Natural killer cell treated with Interleukin-12 subunit alpha and Interleukin-12 subunit beta and Interleukin-15 and Interleukin-18, amount 100 ng/mL, for 72 hours (primary cell): Measurements from ENCODE around the gene P4HTM. TPM values are rescaled to one million over a fixed set of nuclear protein-coding genes. Genes with fewer than 3 reads are reported as not detected.
"Not testable (repeated sequence)": the region's sequence is repeated elsewhere in the genome, so short reads cannot be mapped to it uniquely, and the experiment has no call there.

Experiments
- ATAC-seq, 2 donors: fragments of 150-1000 bp; cut with Tn5 transposase in 1 of 2; sonication (Bioruptor Pico), chemical (Tn5 transposase) in 1 of 2; 2 replicates each; pipeline ENCODE4 v1.10.0; 2021
- DNase-seq: peaks from one replicate; pipeline ENCODE4 v3.0.0; 2022; ENCODE audit warnings: low spot score
- H3K27ac Mint-ChIP-seq, 2 donors: 1 replicate in 1 of 2; 2 replicates in 1 of 2; pipeline ENCODE4 v1.8.0; 2022; ENCODE audit warnings: mixed read lengths in 2 of 2, mild to moderate bottlenecking in 1 of 2, moderate library complexity in 1 of 2
- H3K27me3 Mint-ChIP-seq, 2 donors: 1 replicate in 1 of 2; 2 replicates in 1 of 2; pipeline ENCODE4 v1.8.0; 2022; ENCODE audit warnings: mixed read lengths in 2 of 2
- H3K36me3 Mint-ChIP-seq: one replicate; pipeline ENCODE4 v1.8.0; 2022; ENCODE audit warnings: mixed read lengths
- H3K4me1 Mint-ChIP-seq, 2 donors: 1 replicate in 1 of 2; 2 replicates in 1 of 2; pipeline ENCODE4 v1.8.0; 2022; ENCODE audit warnings: low read depth in 2 of 2, mixed read lengths in 2 of 2, mild to moderate bottlenecking in 1 of 2
- H3K4me3 Mint-ChIP-seq: one replicate; pipeline ENCODE4 v1.8.0; 2022; ENCODE audit warnings: mixed read lengths
- H3K9me3 Mint-ChIP-seq: 2 replicates; pipeline ENCODE4 v1.8.0; 2022; ENCODE audit warnings: mixed read lengths
- total RNA-seq, 2 donors: library from RNA; stranded (reverse); gene quantifications; one replicate each; pipeline ENCODE4 v1.2.3, GENCODE V29; 2022

Gene P4HTM
- total RNA-seq, 2 donors from 2014 or later, result 23.2 to 34.7 TPM

- H3K27me3 Mint-ChIP-seq, result no peaks in the 10 kb centered on the region
- ATAC-seq (peak; percentile 80 to 82), DNase-seq (peak; percentile 91)
- H3K4me3 Mint-ChIP-seq, result peak overlapping the region; percentile 99
- peak overlapping the region; percentile 99 to 100 for H3K27ac Mint-ChIP-seq
- H3K4me1 Mint-ChIP-seq, result peaks cover 24 to 26% of the 10 kb centered on the region in 2 donors
- no peaks in the 10 kb centered on the region for H3K9me3 Mint-ChIP-seq
- no peaks in the 10 kb centered on the region for H3K36me3 Mint-ChIP-seq
These were observed 17.9 kb downstream of the P4HTM start for GRCh38 chr3:49007771-49008528.

- not testable (repeated sequence) for H3K27me3 Mint-ChIP-seq, ATAC-seq, H3K36me3 Mint-ChIP-seq, DNase-seq, H3K9me3 Mint-ChIP-seq
- Mint-ChIP-seq H3K4me3 (peak overlapping the region; percentile 99), H3K4me1 (peaks cover 24 to 26% of the 10 kb centered on the region in 2 donors), H3K27ac (peak overlapping the region; percentile 99 to 100)
These were observed 18.6 kb downstream of the P4HTM start for GRCh38 chr3:49008627-49009026.

GRCh38 chr3:49009396-49009795, 19.4 kb downstream of the P4HTM start:
- Mint-ChIP-seq H3K9me3 (no peaks in the 10 kb centered on the region), H3K4me3 (peak overlapping the region; percentile 99), H3K4me1 (peaks cover 24 to 26% of the 10 kb centered on the region in 2 donors), H3K36me3 (no peaks in the 10 kb centered on the region), H3K27ac (peak overlapping the region in 1 of 2 donors; percentile 100), H3K27me3 (no peaks in the 10 kb centered on the region)
- ATAC-seq (no peak), DNase-seq (no peak)

- ATAC-seq, result no peak
- Mint-ChIP-seq H3K9me3 (no peaks in the 10 kb centered on the region), H3K27ac (peak overlapping the region in 1 of 2 donors; percentile 47), H3K4me1 (peaks cover 22 to 24% of the 10 kb centered on the region in 2 donors), H3K4me3 (no peak overlapping the region), H3K27me3 (no peaks in the 10 kb centered on the region), H3K36me3 (no peaks in the 10 kb centered on the region)
- DNase-seq, result no peak
These were observed 22.5 kb downstream of the P4HTM start for GRCh38 chr3:49012441-49013017.

- no peak for DNase-seq
- Mint-ChIP-seq H3K4me3 (no peak overlapping the region), H3K36me3 (no peaks in the 10 kb centered on the region), H3K27me3 (no peaks in the 10 kb centered on the region), H3K27ac (no peak overlapping the region), H3K9me3 (no peaks in the 10 kb centered on the region), H3K4me1 (peaks cover 17 to 24% of the 10 kb centered on the region in 2 donors)
- ATAC-seq, result no peak
These were observed 23.2 kb downstream of the P4HTM start for GRCh38 chr3:49013113-49013737.

- ATAC-seq (peak in 1 of 2 donors; percentile 22), DNase-seq (no peak)
- Mint-ChIP-seq H3K27me3 (no peaks in the 10 kb centered on the region), H3K27ac (no peak overlapping the region), H3K4me1 (peaks cover 17 to 22% of the 10 kb centered on the region in 2 donors), H3K9me3 (no peaks in the 10 kb centered on the region), H3K36me3 (no peaks in the 10 kb centered on the region), H3K4me3 (no peak overlapping the region)
These were observed 24.0 kb downstream of the P4HTM start for GRCh38 chr3:49013738-49014660.

- no peak for DNase-seq
- H3K27ac Mint-ChIP-seq, result no peak overlapping the region
- H3K27me3 Mint-ChIP-seq, result no peaks in the 10 kb centered on the region
- no peaks in the 10 kb centered on the region for H3K36me3 Mint-ChIP-seq
- no peak overlapping the region for H3K4me3 Mint-ChIP-seq
- ATAC-seq, result no peak
- peaks cover 11 to 17% of the 10 kb centered on the region in 2 donors for H3K4me1 Mint-ChIP-seq
- no peaks in the 10 kb centered on the region for H3K9me3 Mint-ChIP-seq
These were observed 25.0 kb downstream of the P4HTM start for GRCh38 chr3:49015072-49015471.

- DNase-seq (no peak), ATAC-seq (no peak)
- Mint-ChIP-seq H3K36me3 (no peaks in the 10 kb centered on the region), H3K9me3 (no peaks in the 10 kb centered on the region), H3K27me3 (no peaks in the 10 kb centered on the region), H3K4me3 (no peak overlapping the region), H3K27ac (no peak overlapping the region), H3K4me1 (peaks cover 11 to 17% of the 10 kb centered on the region in 2 donors)
These were observed 25.7 kb downstream of the P4HTM start for GRCh38 chr3:49015765-49016164.

GRCh38 chr3:49016414-49017228, 26.6 kb downstream of the P4HTM start:
- Mint-ChIP-seq H3K9me3 (no peaks in the 10 kb centered on the region), H3K27me3 (no peaks in the 10 kb centered on the region), H3K27ac (no peak overlapping the region), H3K36me3 (no peaks in the 10 kb centered on the region), H3K4me3 (no peak overlapping the region), H3K4me1 (peaks cover 16 to 20% of the 10 kb centered on the region in 2 donors)
- DNase-seq (no peak), ATAC-seq (no peak)

GRCh38 chr3:49017229-49017970, 27.4 kb downstream of the P4HTM start:
- Mint-ChIP-seq H3K36me3 (no peaks in the 10 kb centered on the region), H3K4me3 (peak overlapping the region; percentile 93), H3K4me1 (peaks cover 16 to 18% of the 10 kb centered on the region in 2 donors), H3K27me3 (no peaks in the 10 kb centered on the region), H3K27ac (no peak overlapping the region), H3K9me3 (no peaks in the 10 kb centered on the region)
- DNase-seq, result no peak
- no peak for ATAC-seq

- peak; percentile 75 for DNase-seq
- ATAC-seq, result peak; percentile 5 to 11
- peaks cover 19 to 23% of the 10 kb centered on the region in 2 donors for H3K4me1 Mint-ChIP-seq
- H3K4me3 Mint-ChIP-seq, result peak within 1 kb of the TSS; percentile 93
- H3K27me3 Mint-ChIP-seq, result no peaks in the 10 kb centered on the region
- no peaks in the 10 kb centered on the region for H3K36me3 Mint-ChIP-seq
- peak within 1 kb of the TSS; percentile 86 to 97 for H3K27ac Mint-ChIP-seq
- no peaks in the 10 kb centered on the region for H3K9me3 Mint-ChIP-seq
These were observed 28.1 kb downstream of the P4HTM start, which contains the start of gene DALRD3 for GRCh38 chr3:49017971-49018706. Gene DALRD3, minus strand, starts transcription at chr3:49018580. Its CDS starts 16 bp downstream, at chr3:49018564.

- Mint-ChIP-seq H3K36me3 (no peaks in the 10 kb centered on the region), H3K4me3 (peak overlapping the region; percentile 93), H3K9me3 (no peaks in the 10 kb centered on the region), H3K4me1 (peaks cover 23 to 26% of the 10 kb centered on the region in 2 donors), H3K27ac (peak overlapping the region; percentile 86 to 97), H3K27me3 (no peaks in the 10 kb centered on the region)
- ATAC-seq, result no peak
- no peak for DNase-seq
These were observed 28.6 kb downstream of the P4HTM start for GRCh38 chr3:49018707-49019006.
